GM21367 (cell line): ENCODE results near the gene ROBO2.
"Not testable (repeated sequence)": the region's sequence is repeated elsewhere in the genome, so short reads cannot be mapped to it uniquely, and the experiment has no call there.

Experiments
- ATAC-seq: cut with Tn5 transposase; IDR thresholded peaks from one replicate; pipeline ENCODE4 v1.9.1; 2021; ENCODE audit not compliant: unreplicated experiment

Gene ROBO2

DNA sequence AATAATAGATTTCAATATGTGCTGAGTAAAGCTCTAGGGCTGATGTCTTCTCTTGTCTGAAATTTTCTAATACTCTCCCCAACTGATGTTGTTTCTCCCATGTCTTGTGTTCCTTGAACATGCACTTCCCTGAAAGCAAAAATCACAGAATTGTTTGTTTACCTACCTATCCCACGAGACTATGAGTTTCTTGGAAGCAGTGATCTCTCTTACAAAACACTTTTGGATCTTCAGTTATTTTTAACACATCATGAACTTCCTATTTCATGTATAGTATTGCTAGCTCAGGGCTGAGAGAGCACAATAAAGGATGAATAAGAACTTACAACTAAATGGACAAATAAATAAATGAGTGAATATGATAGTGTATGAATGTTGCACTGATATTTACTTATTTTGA, 365.0 kb downstream of the ROBO2 start:
- ATAC-seq, result no peak

DNA sequence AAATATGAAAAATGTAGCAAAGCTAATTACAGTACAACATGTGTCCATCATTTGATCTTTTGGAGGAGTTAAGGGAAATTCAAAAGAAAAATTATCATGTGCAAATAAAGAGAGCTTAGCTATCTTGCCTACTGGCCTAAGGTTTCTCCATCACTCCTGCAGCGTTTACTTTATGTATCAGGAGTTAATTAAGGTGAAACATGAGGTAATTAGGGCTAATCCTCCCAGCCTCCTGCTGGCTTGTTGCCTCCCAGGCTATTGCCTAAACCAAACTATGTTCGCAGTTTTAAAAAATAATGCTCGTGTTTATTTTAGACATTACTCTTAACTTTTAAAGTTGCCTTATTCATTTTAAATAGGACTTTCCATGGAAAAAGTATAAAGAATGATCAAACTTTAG, 367.5 kb downstream of the ROBO2 start:
- ATAC-seq, result no peak

DNA sequence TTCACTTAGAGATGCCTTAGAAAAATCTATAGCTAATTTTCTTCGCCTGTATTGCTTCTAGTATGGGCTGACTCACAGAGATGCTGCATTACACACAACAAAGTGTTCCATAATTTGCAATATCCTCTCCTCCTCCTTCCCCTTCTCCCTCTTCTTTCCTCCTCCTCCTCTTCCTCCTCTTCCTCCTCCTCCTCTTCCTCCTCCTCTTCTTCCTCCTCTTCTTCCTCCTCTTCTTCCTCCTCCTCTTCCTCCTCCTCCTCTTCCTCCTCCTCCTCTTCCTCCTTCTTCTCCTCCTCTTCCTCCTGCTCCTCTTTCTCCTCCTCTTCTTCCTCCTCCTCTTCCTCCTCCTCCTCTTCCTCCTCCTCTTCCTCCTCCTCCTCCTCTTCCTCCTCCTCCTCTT, 370.4 kb downstream of the ROBO2 start:
- not testable (repeated sequence) for ATAC-seq

DNA sequence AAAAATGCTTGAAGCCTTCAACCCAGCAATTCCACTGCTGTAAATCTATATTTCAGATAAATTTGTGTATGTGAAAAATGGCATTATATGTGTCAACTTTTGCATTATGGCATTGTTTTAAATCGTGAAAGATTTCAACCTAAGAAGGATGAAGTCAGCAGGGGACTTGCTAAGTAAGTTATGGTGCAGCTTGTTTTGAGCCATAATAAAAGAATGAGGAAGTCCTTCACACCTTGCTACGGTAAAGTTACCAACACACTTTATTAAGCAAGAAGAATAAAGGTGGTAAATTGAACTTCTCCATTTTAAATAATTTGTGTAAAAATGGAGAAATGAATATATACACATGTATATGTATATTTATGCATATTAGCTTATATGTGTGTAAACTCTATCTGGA, 371.4 kb downstream of the ROBO2 start:
- ATAC-seq, result no peak

DNA sequence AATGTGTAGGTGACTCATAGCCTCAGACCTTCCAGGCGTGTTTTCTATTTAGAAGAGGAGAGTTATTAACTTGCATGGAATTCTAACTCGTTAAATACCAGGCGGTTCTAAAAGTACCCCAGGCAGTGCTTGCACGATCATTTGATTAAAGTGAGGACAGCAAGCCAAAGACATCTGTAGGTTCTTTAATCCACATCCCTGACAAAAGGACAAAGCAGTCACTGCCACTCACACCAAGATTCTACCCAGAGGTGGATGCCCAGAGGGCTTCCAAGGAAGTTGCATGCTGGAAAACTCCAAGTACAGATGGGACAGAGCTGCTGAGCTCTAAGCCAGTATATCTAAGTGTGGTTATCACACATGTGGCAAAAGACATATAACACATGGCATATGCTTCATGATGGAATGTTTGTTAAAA, 372.1 kb downstream of the ROBO2 start:
- no peak for ATAC-seq

DNA sequence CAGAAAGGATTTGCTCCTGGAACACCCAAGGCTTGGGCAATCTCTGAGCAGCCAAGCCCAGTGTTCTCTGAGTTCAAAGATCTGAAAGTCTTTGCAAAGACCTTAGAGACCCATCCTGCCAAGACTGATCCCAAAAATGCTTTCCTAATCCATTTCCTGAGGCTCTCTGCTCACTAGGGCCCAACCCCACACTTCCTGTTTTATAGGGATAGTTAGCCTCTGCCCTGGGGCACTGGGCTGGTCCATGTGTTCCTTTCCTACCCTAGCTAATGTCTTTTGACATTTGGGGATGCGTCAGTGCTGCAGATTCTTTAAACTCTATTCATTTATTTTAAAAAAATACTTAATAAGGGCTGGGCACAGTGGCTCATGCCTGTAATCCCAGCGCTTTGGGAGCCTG, 372.7 kb downstream of the ROBO2 start:
- ATAC-seq, result no peak

DNA sequence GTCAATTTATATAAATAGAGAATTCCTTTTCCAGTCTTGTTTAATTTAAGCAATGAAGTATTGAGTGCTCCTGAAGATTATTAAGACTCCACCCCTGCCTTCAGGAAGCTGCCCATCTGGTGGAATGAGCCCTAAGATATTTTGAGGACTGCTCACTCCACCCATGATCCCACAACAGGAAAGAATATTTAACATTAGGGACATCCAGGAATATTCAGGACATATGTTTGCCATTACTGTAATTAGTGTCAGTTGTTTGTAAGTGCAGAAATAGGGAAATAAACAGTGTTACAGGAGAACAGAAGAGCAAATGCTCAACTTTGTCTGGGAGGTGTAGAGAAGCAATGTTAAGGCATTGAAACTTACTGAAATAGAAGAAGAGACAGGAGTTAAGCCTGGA, 375.0 kb downstream of the ROBO2 start:
- no peak for ATAC-seq

DNA sequence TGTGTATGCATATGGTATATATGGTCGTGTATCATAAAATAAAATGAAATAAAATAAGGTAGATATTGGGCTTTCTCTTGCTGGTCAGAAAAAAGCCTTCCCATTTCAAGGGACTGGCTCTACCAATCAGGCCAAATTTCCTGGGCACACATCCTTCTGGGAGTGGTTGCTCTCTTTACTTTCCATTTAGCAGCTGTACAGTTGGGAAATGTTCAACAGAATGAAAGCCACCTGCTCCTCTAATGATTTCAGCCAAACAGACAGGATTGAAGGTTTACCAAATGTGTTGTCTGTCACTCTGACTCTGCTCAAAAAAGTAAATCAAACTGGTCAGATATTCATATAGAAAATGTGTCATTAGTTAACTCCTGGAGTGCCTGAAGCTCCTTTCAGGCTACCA, 380.4 kb downstream of the ROBO2 start:
- ATAC-seq, result no peak

DNA sequence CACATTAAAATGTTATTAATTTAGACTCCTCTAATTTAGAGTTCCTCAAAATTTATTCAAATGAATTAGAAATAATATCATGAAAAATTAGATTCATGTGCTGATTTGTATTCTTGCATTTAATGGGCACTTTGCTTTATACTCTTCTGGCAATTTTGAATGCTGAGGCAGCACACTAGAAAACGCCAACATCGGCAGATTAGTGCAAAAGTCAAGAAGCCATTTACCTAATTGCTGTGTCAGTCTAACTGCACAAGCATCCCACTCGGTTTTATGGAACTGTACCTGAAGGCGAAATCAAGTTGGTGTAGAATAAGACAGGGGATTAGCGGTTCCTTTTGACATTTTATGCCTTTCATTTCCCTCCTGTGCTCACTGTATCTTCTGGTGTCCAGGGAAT, 382.0 kb downstream of the ROBO2 start:
- ATAC-seq, result no peak

DNA sequence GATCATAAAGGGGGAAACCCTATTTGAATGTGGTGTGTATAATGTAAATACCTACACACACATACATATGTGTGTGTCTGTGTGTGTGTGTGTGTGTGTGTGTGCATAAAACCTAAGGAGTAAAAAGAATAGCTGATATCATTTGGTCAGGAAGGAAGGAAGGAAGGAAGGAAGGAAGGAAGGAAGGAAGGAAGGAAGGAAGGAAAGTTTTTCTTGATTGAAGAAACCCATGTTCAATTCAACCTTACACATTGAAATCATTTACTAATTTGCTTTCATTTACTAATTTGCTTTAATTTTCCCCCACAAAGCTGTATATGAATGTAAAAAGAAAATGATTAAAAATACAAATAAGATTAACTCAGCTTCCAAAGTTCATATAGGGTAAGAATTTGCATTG, 386.6 kb downstream of the ROBO2 start:
- ATAC-seq, result no peak

DNA sequence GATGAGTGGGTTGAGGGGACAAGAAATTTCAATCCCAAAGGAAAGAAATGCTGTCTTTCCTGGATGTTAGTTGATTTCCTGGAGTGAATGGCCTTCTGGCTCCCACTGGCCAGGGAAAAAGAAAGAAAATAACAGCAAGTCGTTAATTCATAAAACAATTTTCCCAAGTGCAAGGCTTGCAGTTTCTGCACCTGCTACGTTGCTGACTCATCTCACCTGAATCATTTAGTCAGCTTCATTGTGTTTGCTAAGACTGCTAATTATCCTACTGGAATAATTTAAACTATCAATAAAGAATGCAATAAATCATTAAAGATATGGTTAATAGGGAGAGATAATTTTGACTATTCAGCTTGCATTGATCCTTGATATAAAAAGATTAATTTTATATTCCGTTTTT, 387.6 kb downstream of the ROBO2 start:
- no peak for ATAC-seq

DNA sequence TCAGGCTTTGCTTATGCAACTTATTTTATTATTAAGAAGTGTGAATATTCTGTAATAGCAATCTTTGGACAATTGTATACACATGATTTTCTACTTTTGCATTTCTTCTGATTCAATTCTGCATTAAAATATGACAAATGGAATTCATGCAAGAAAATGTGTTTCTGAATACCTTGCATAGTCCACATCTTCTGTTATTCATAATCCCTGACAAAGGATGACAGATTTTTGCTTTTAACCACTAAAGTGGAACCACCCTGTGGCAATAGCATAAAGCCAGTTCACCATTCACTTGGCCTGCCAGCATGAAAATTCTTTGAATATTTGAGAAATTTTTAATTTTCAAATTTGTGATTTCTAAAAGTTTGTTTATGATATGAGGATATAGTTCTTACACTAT, 397.0 kb downstream of the ROBO2 start:
- no peak for ATAC-seq

DNA sequence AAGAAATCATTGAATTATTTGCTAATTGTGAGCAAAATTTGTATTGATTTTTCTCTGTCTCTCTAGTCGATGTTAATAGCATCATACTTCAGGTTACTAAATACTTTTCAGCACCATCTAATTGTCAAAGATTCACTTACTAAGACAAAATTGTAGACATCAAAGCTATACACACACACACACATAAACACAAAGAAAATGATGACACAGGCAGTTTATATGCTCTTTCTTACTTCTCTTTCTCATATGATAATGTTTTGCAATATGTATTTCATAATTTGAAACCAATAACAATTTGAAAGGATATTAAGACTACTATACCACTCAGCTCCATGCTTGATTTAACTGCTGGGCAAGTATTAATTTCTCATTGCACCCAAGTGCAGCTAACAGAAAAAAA, 406.2 kb downstream of the ROBO2 start:
- no peak for ATAC-seq

DNA sequence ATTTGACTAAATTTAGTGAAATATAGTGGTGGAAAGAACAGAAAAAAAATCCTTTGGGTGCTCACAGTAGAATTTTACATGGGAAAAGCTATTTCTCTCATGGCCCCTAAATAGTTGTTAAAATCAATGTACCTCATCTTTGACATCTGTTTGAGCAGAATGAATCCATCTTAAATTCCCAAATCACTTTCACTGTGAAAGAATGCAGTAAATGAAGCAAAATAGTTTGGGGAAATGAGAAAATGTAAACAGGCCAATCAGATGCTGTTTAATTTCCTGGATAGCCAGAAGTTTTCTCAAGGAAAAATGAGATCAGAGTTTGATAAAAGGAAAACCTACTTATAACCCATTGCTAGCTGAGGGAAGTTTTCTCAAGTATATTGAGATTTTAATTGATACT, 406.9 kb downstream of the ROBO2 start:
- no peak for ATAC-seq

DNA sequence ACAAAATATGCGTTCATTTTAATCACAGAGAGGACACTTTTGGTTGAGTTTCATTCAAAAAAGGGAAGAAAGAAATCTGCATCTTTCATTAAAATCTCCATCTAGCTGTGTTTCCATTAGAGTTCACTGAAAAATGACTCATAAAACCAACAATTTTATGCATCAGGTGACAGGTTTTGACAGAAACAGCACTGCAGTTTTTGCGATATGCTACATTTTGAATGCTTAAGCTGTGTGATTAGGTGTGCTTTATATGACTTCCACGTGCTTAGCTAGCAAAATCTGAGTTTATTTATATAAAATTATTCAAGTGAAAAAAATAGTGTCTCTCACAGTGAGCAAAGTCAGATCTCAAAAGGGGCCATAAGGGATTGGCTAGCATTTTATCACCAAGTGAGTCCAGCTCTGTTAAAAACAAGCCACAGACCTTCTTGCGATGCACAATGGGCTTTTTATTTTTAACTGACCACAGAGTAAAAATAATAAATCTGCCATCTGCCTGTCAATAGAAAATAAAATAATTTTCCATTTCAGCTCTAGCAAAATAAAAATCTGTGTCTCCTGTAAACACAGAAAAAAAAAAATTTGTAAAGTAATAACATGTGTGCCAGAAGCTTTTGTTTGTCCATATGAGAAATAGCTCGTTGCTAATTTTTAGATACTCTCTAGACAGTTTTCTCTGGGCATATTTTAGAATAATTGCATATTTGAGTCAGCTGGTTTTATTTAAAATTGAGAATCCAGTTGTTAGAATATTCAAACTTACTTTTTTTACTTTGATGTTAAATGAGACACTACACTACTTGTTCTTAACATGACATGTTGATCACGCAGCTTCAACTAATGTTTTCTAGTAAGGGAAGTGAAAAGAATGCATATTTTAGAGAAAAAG, 409.8 kb downstream of the ROBO2 start:
- no peak for ATAC-seq

DNA sequence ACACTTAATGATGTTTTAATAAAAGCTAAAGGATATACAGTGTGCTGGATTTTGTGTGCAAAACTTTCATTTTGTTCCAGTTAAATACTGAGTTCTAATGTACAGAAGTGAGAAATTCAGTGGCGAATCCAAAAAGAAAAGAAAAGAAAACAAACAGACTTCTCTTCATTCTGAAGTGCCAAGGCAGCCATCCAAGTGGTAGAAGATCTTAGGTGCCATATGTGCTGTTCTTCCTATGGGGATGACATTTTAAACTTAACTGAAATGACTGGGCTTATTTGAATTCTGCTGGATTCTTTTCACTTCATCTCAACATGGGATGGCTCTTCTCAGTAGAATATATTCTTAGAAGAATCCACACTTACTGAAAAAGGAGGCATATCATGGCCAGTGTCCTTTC, 416.5 kb downstream of the ROBO2 start:
- ATAC-seq, result no peak

DNA sequence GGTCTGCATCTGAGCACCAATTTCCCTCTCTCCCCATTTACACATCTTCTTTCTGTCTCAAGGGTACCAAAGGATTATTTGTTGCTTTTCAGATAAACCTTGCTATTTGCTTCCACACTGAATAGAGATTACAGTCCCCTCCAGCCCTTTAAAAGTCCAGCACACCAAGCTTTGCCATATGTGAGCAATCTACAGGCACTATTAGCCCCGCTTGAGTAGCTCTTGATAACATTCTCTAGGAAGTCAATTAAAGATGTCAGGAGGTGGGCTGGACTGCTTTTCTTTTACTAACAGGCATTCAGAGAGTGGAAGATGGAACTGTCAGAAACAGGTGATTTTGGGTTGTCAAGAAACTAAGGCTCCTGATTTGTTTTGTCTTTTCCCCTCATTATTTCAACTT, 417.0 kb downstream of the ROBO2 start:
- ATAC-seq, result no peak

DNA sequence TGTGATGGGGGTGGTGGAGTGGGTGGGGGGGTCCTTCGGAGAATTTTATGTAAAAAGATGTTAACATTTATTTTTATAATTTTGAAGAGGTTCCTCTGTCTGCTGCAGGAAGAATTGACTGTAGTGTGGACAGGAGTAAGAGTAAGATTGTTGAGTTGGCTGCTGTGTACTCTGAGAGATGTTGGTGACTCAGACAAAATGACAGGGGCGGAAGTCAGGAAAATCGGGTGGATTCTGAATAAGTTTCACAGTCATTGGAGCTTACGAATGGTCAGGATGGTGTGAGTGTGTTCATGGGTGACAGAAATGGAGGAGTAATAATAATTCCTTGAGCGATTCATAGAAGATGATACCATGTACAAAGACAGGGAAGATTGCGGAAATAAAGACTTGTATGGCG, 420.0 kb downstream of the ROBO2 start:
- no peak for ATAC-seq

DNA sequence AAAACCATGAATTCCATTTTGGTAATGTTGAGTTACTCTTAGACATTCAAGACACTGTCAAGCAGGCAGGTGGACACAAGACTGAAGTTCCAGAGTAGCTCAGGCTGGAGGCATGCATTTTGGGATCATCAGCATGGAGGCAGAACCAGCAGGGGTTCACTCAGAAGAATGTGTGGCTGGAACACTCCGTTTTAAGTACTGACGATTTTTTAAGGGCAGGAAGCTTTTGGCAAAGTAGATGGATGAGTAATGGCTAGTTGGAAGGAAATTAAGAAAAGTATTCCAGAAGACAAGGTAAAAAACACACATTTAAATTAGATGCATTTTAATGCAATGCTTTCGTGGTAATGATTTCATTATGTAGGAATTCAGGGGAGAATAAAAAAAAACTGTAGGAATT, 420.4 kb downstream of the ROBO2 start:
- no peak for ATAC-seq

DNA sequence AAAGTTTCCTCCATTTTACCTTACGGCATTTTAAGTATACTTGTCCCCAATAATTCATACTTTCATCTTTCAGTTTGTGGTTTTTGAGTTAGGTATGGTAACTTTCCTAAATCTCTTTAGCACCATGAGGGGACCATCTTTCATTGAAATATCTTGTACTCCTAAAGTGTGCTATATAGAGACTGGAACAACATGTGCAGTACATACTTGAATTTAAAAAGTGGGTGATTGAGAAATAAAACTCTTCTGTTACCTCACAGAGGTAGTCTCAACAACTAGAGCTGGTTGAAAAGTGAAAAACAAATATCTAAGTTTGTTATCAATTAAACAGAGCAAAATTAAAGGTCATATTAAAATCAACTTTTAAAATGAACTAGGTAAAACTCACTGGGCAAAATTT, 423.1 kb downstream of the ROBO2 start:
- ATAC-seq, result no peak

DNA sequence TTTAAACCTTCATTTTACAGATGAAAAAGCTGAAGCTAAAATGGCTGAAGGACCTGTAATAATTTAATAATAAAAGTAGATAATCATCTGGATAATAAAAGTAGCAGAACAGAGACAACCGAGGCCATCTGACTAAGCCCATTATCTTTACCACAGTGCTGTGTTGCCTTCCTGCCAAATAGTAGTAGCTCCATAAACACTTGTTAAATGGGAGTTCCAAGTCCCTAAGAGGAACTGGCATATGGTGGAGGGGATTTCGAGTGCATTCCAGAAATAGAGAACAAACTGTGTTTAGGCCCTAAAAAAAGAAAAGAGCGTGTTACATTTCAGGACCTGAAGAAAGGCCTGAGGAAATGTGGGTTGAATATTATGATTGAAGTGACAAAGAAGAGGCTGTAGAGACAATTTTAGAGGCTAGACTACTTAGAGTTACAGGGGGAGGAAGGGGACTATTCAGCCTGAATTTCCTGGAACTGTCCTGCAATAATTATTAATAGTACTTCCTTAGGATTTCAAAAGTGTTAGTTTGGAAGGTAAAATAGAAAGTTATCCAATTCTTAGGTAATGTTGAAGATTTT, 424.3 kb downstream of the ROBO2 start:
- ATAC-seq, result no peak

DNA sequence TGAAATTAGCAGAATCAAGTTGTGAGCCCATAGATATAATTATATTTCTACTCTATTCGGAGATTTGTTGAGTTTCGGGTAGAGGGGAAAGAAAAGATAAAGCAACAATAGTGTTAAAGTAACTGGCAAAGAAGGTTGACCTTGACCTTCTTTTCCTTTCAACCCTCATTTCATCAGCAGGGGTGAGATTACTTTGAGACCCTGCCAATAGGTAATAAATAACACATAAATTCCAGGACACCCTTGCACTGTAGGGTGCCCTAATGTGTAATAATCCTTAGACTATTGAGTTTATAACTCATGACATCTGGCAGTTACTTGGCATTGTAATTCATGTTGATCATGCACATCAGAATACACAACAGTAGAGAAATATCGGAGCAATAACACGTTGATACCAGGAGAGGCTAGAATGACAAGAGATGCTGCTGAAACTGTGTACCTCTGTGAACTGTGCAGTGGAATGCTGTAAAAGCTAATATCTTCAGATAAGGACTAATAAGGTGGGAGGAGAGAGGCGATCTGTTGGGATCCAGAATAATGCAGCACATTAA, 426.7 kb downstream of the ROBO2 start:
- ATAC-seq, result no peak
